ENCODE results near the gene ITGBL1.
"Not testable (repeated sequence)": the region's sequence is repeated elsewhere in the genome, so short reads cannot be mapped to it uniquely, and the experiment has no call there.

ITGBL1 gene

GRCh38 chr13:101514100-101514499 is 61.6 kb downstream of the ITGBL1 start:
- DNase-seq: no peak

- DNase-seq: no peak
Observed at GRCh38 chr13:101514695-101515275, 62.3 kb downstream of the ITGBL1 start.

GRCh38 chr13:101515504-101515903 is 63.0 kb downstream of the ITGBL1 start:
- DNase-seq: no peak

- no peak for DNase-seq
Observed at GRCh38 chr13:101516262-101516661, 63.8 kb downstream of the ITGBL1 start.

GRCh38 chr13:101520672-101521071 is 68.2 kb downstream of the ITGBL1 start:
- DNase-seq: no peak

- no peak for DNase-seq
Observed at GRCh38 chr13:101521371-101521770, 68.9 kb downstream of the ITGBL1 start.

GRCh38 chr13:101522607-101523006 is 70.1 kb downstream of the ITGBL1 start:
- no peak for DNase-seq

- no peak for DNase-seq
Observed at GRCh38 chr13:101523154-101524131, 71.0 kb downstream of the ITGBL1 start.

- DNase-seq: no peak
Observed at GRCh38 chr13:101527130-101527529, 74.7 kb downstream of the ITGBL1 start.

- no peak for DNase-seq
Observed at GRCh38 chr13:101529422-101529821, 76.9 kb downstream of the ITGBL1 start.

GRCh38 chr13:101530293-101530692 is 77.8 kb downstream of the ITGBL1 start:
- DNase-seq: no peak

- DNase-seq: no peak
Observed at GRCh38 chr13:101535192-101535746, 82.8 kb downstream of the ITGBL1 start.

GRCh38 chr13:101536079-101536478 is 83.6 kb downstream of the ITGBL1 start:
- DNase-seq: no peak

GRCh38 chr13:101544544-101544943 is 92.1 kb downstream of the ITGBL1 start:
- not testable (repeated sequence) for DNase-seq

GRCh38 chr13:101544979-101545378 is 92.5 kb downstream of the ITGBL1 start:
- DNase-seq: no peak

- DNase-seq: no peak
Observed at GRCh38 chr13:101545521-101545920, 93.0 kb downstream of the ITGBL1 start.

- DNase-seq: no peak
Observed at GRCh38 chr13:101552286-101552685, 99.8 kb downstream of the ITGBL1 start.

GRCh38 chr13:101552786-101553185 is 100.3 kb downstream of the ITGBL1 start:
- no peak for DNase-seq

GRCh38 chr13:101554420-101555125 is 102.1 kb downstream of the ITGBL1 start:
- no peak for DNase-seq

- DNase-seq: no peak
Observed at GRCh38 chr13:101555610-101556009, 103.1 kb downstream of the ITGBL1 start.

GRCh38 chr13:101556676-101557123 is 104.2 kb downstream of the ITGBL1 start:
- no peak for DNase-seq

GRCh38 chr13:101565317-101565716 is 112.8 kb downstream of the ITGBL1 start:
- DNase-seq: no peak

- DNase-seq: no peak
Observed at GRCh38 chr13:101567841-101568240, 115.4 kb downstream of the ITGBL1 start.
